GM10266 (cell line): ENCODE measurements around the gene CALML5.

Experiments
- DNase-seq: peaks from one replicate; pipeline ENCODE4 v3.0.0; 2012; ENCODE audit errors: extremely low spot score
- CTCF ChIP-seq: IDR thresholded peaks from 2 replicates; pipeline ENCODE4 v1.5.1; 2012; ENCODE audit warnings: mild to moderate bottlenecking, low read depth; ENCODE audit not compliant: control insufficient read depth, insufficient read depth; ENCODE audit errors: missing control alignments

Gene CALML5

GRCh38 chr10:5512331-5512730, 13.0 kb upstream of the CALML5 start:
- no peak for DNase-seq
- no peak for TF ChIP-seq CTCF

GRCh38 chr10:5511885-5512280, 12.5 kb upstream of the CALML5 start:
- TF ChIP-seq CTCF: no peak
- DNase-seq: no peak

- TF ChIP-seq CTCF: no peak
- DNase-seq: no peak
These were observed 12.0 kb upstream of the CALML5 start for GRCh38 chr10:5511231-5511884.

GRCh38 chr10:5510281-5511072, 11.1 kb upstream of the CALML5 start:
- no peak for DNase-seq
- no peak for TF ChIP-seq CTCF

GRCh38 chr10:5509691-5510090, 10.3 kb upstream of the CALML5 start:
- no peak for TF ChIP-seq CTCF
- no peak for DNase-seq

- no peak for DNase-seq
- TF ChIP-seq CTCF: no peak
These were observed 9.9 kb upstream of the CALML5 start for GRCh38 chr10:5509236-5509635.

GRCh38 chr10:5508786-5509185, 9.4 kb upstream of the CALML5 start:
- no peak for DNase-seq
- TF ChIP-seq CTCF: no peak
